ENCODE results near the gene FRMPD3. TPM values are rescaled to one million over a fixed set of nuclear protein-coding genes. Genes with fewer than 3 reads are reported as not detected.

The FRMPD3 gene
- polyA plus RNA-seq (2011; rRNA removed), result 0.01 and 0.03 TPM in 2 replicates
- 0.01 TPM in 2 replicates for polyA plus RNA-seq (2012; cell fraction: cytosol; rRNA removed)
- 0.01 and 0.04 TPM in 2 replicates for polyA plus RNA-seq (2012; cell fraction: nucleus; rRNA removed)
- 0.05 TPM in 3 replicates for polyA plus RNA-seq (2017; fragmentation: RNase III; extraction: RNeasy Plus Mini Kit Qiagen cat#74134 plus additional on column Dnase treatment)
- polyA minus RNA-seq (2011; rRNA and poly(A)+ RNA removed), result 0.05 TPM in 1 of 2 replicates, not detected in the other

GRCh38 chrX:107448998-107449835 lies at the start of gene FRMPD3:
Gene FRMPD3, plus strand, starts transcription at chrX:107449652. Its CDS starts 76,937 bp downstream, at chrX:107526589.
- H3K27ac ChIP-seq, result peak within 1 kb of the TSS; percentile 22 to 78; a peak in 4 of 6 replicates
- FAIRE-seq (no peak), ATAC-seq (peak; percentile 79 to 87), DNase-seq (ENCODE audit: low read depth in 1 of 2, low spot score in 1 of 2) (peak; percentile 13 to 53)
- peak within 1 kb of the TSS; percentile 96 for H3K4me2 ChIP-seq
- no peaks in the 10 kb centered on the region for H3K9me3 ChIP-seq
- H3K4me3 ChIP-seq, result peak within 1 kb of the TSS; percentile 54
- POLR2A ChIA-PET, result no interaction called here
- H3K4me1 ChIP-seq, result 0 out of 3 replicates have a peak, but pooled peaks cover 4% of the 10 kb centered on the region
- 6% methylated on average over 22 of the region's 69 CpGs for WGBS (ENCODE audit: missing lambda C conversion rate)
- TF ChIP-seq CBX2 (IDR thresholded peaks at IDR 0.05; ENCODE audit: borderline replicate concordance, low read depth), result no peak
- TF ChIP-seq PHF8 (IDR thresholded peaks at IDR 0.05; ENCODE audit: borderline replicate concordance, low read depth), result no peak
- no peak for TF ChIP-seq HEYL (CRISPR knock-in tag; IDR thresholded peaks at IDR 0.05)
- TF ChIP-seq SREBF2 (IDR thresholded peaks at IDR 0.05), result no peak
- TF ChIP-seq HOXB13 (CRISPR knock-in tag; IDR thresholded peaks at IDR 0.05; ENCODE audit: low read depth), result no peak
- TF ChIP-seq POLR2A (IDR thresholded peaks at IDR 0.05; ENCODE audit: low read length), result no peak
- no peak for TF ChIP-seq BHLHE40 (IDR thresholded peaks at IDR 0.05; ENCODE audit: low read depth, low read length)
- no peak for TF ChIP-seq EHF (CRISPR knock-in tag; IDR thresholded peaks at IDR 0.05)
- TF ChIP-seq KDM5A (IDR thresholded peaks at IDR 0.05), result no peak
- TF ChIP-seq NR3C1 (IDR thresholded peaks at IDR 0.05), result no peak
- no peak for TF ChIP-seq MAX (IDR thresholded peaks at IDR 0.05)
- TF ChIP-seq CHD2 (IDR thresholded peaks at IDR 0.05; ENCODE audit: low read length, partially characterized antibody), result no peak
- no peak for TF ChIP-seq NPAS2 (CRISPR knock-in tag; IDR thresholded peaks at IDR 0.05; ENCODE audit: borderline replicate concordance)
- TF ChIP-seq ESRRA (IDR thresholded peaks at IDR 0.05; ENCODE audit: borderline replicate concordance, low read length), result no peak
- TF ChIP-seq FOSL2 (IDR thresholded peaks at IDR 0.05), result no peak
- TF ChIP-seq FOSL2 (CRISPR knock-in tag; IDR thresholded peaks at IDR 0.05), result no peak
- no peak for TF ChIP-seq ATOH8 (CRISPR knock-in tag; IDR thresholded peaks at IDR 0.05; ENCODE audit: low read depth)
- TF ChIP-seq HDAC2 (IDR thresholded peaks at IDR 0.05), result no peak
- CTCF ChIA-PET, result interaction anchor here (1.6 to 1.8 kb wide), 2 partner anchors 210 to 555 kb away, joined by 3 to 4 read pairs; no protein-coding TSS in a partner anchor

- 0% methylated on average over 2 of the region's 2 CpGs for WGBS (ENCODE audit: missing lambda C conversion rate)
- ATAC-seq (no peak), DNase-seq (ENCODE audit: low read depth in 1 of 2, low spot score in 1 of 2) (no peak), FAIRE-seq (no peak)
- POLR2A ChIA-PET, result no interaction called here
- H3K4me1 ChIP-seq, result no peaks in the 10 kb centered on the region
- H3K27ac ChIP-seq, result no peak overlapping the region
- no peak overlapping the region for H3K4me3 ChIP-seq
- H3K9me3 ChIP-seq, result no peaks in the 10 kb centered on the region
- CTCF ChIA-PET, result interaction anchor here (1.4 kb wide), 1 partner anchor 8 kb away, joined by 4 read pairs; no protein-coding TSS in a partner anchor
- H3K4me2 ChIP-seq, result no peak overlapping the region
- TF ChIP-seq RCOR1 (IDR thresholded peaks at IDR 0.05; ENCODE audit: low read depth, low read length) (no peak), CHD4 (IDR thresholded peaks at IDR 0.05; ENCODE audit: borderline replicate concordance) (no peak), RARB (CRISPR knock-in tag; IDR thresholded peaks at IDR 0.05) (no peak), MAZ (IDR thresholded peaks at IDR 0.05; ENCODE audit: borderline replicate concordance, low read depth, low read length) (no peak), JUNB (IDR thresholded peaks at IDR 0.05) (no peak), MAFK (IDR thresholded peaks at IDR 0.05; ENCODE audit: partially characterized antibody) (no peak), CBX8 (IDR thresholded peaks at IDR 0.05) (no peak), EP300 (IDR thresholded peaks at IDR 0.05) (no peak), CEBPB (IDR thresholded peaks at IDR 0.05) (no peak), ELK1 (IDR thresholded peaks at IDR 0.05; ENCODE audit: low read depth, low read length) (no peak), MYC (IDR thresholded peaks at IDR 0.05; ENCODE audit: borderline replicate concordance, low read length) (no peak), HOXB13 (CRISPR knock-in tag; IDR thresholded peaks at IDR 0.05; ENCODE audit: low read depth) (no peak), E2F6 (IDR thresholded peaks at IDR 0.05; ENCODE audit: borderline replicate concordance, low read depth) (no peak), USF2 (IDR thresholded peaks at IDR 0.05) (no peak), RAD21 (conservative IDR thresholded peaks at IDR 0.05 in 1 of 2, IDR thresholded peaks at IDR 0.05 in 1 of 2) (no peak), BCL3 (IDR thresholded peaks at IDR 0.05) (no peak), NPAS2 (CRISPR knock-in tag; IDR thresholded peaks at IDR 0.05; ENCODE audit: borderline replicate concordance) (no peak)
Measured at GRCh38 chrX:107420571-107420970, 28.9 kb upstream of the FRMPD3 start.
